GM12872 (cell line): ENCODE data around the gene VWA2.

Source experiments
- TF ChIP-seq, protein P1 (sequence below): IDR thresholded peaks from 3 replicates; pipeline ENCODE4 v1.5.1; 2011; ENCODE audit warnings: low read depth, mild to moderate bottlenecking, low read length, moderate library complexity; ENCODE audit not compliant: insufficient read depth

Gene VWA2

GRCh38 chr10:114208351-114208750, 30.7 kb upstream of the VWA2 start:
- TF ChIP-seq, protein P1, sequence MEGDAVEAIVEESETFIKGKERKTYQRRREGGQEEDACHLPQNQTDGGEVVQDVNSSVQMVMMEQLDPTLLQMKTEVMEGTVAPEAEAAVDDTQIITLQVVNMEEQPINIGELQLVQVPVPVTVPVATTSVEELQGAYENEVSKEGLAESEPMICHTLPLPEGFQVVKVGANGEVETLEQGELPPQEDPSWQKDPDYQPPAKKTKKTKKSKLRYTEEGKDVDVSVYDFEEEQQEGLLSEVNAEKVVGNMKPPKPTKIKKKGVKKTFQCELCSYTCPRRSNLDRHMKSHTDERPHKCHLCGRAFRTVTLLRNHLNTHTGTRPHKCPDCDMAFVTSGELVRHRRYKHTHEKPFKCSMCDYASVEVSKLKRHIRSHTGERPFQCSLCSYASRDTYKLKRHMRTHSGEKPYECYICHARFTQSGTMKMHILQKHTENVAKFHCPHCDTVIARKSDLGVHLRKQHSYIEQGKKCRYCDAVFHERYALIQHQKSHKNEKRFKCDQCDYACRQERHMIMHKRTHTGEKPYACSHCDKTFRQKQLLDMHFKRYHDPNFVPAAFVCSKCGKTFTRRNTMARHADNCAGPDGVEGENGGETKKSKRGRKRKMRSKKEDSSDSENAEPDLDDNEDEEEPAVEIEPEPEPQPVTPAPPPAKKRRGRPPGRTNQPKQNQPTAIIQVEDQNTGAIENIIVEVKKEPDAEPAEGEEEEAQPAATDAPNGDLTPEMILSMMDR, result no peak

- TF ChIP-seq, protein P1, result no peak
Observed at GRCh38 chr10:114212153-114212552, 26.9 kb upstream of the VWA2 start.

DNA sequence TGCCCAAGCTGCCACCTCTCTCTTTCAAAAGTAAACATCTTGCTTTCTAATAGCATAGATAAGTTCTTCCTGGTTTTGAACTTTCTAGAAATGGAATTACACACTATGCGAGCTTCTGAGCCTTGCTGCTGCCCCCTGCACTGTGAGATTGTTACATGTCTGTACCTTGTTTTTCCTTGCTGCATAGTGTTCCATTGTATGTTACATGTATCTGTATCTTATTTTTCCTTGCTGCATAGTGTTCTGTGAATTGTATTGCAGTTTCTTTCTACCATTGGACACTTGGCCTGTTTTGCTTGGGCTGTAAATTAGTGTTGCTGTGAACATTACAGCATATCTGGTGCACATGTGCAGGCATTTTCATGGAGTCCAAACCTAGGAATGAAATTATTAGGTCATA, 24.0 kb upstream of the VWA2 start:
- TF ChIP-seq, protein P1, result no peak

- TF ChIP-seq, protein P1, result no peak
Observed at GRCh38 chr10:114220281-114220680, 18.8 kb upstream of the VWA2 start.

DNA sequence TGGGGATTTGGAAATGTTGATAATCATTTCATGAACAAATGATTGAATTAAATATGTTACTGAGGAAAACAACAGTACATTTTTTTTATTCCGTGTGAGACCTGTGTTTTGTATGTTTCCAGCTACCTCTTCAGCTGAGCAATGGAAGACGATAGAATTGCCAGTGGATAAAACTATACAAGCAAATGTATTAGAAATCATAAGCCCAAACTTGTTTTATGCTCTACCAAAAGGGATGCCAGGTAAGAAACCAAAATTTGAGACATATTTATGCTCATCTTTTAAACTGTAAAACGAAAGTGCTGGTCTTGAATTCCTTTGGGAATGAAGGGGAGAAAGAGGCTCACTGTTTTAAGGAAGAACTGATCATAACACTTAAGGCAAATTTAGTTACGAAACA, 17.8 kb upstream of the VWA2 start:
- TF ChIP-seq, protein P1, result no peak

- TF ChIP-seq, protein P1, result no peak
Observed at GRCh38 chr10:114223066-114223465, 16.0 kb upstream of the VWA2 start.

DNA sequence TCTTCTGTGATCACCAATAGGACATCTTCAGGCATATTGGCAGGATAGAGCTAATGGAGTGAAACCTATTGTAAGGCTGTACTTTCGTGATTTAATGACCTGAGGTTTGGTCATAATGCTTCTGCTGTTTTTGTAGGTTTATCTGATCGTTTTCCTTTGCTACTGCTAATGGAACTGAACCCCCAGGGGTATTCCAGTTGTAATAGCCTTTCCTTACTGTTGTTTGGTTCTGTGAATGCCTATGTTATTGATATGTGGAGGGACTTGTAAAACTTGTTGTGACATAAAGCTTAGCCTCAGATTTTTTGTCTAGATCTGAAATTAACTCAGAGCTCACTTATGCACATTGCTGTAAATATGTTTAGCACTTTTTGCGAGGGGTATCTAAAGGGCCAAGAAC, 10.9 kb upstream of the VWA2 start:
- TF ChIP-seq, protein P1, result no peak
